Measurements from ENCODE around the gene QRSL1.
"Not testable (repeated sequence)": the region's sequence is repeated elsewhere in the genome, so short reads cannot be mapped to it uniquely, and the experiment has no call there.

Gene QRSL1, protein sequence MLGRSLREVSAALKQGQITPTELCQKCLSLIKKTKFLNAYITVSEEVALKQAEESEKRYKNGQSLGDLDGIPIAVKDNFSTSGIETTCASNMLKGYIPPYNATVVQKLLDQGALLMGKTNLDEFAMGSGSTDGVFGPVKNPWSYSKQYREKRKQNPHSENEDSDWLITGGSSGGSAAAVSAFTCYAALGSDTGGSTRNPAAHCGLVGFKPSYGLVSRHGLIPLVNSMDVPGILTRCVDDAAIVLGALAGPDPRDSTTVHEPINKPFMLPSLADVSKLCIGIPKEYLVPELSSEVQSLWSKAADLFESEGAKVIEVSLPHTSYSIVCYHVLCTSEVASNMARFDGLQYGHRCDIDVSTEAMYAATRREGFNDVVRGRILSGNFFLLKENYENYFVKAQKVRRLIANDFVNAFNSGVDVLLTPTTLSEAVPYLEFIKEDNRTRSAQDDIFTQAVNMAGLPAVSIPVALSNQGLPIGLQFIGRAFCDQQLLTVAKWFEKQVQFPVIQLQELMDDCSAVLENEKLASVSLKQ

DNA sequence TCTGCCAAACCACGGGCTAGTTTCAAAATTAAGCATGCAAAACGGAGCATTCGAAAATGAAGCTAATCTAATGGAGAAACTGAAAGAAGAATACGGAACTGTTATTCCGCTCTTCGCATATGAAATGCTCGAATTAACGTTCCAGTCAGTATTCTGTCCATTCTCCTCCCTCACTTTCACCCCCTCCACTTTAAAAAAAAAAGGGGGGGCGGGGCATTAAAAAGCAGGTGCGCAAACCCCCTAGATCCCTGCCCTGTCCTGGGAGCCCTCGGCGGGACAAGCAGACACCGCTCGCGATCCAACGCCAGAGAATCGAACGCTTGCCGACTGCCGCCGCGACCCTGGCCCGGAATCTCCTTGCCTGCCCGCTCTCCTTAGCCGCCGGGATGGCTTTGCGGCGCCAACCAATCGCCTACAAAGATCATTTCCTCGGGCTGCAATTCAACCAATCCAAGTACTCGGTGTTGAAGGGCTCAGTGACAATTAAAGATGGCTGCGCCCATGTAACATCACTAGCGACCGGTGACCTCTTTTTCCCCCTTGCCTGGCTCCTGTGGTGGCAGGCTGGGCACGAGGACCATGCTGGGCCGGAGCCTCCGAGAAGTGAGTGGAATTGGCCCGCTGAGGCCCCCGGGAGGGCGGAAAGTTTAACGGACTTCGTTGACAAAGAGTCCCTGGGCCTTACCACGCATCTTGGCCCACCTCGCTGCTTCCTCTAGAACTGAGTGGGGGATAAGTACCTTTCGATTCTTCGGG is at the start of gene QRSL1, which contains the start of gene RTN4IP1:
TSS of gene QRSL1 (plus strand) at position 476 of the 756 bp plus-strand sequence. CDS start at position 580, 104 bp downstream.
TSS of gene RTN4IP1 (minus strand) at position 396 of the 756 bp plus-strand sequence. CDS start 477 bp downstream, outside the sequence.
- DNase-seq: peak; percentile 71 to 84

DNA sequence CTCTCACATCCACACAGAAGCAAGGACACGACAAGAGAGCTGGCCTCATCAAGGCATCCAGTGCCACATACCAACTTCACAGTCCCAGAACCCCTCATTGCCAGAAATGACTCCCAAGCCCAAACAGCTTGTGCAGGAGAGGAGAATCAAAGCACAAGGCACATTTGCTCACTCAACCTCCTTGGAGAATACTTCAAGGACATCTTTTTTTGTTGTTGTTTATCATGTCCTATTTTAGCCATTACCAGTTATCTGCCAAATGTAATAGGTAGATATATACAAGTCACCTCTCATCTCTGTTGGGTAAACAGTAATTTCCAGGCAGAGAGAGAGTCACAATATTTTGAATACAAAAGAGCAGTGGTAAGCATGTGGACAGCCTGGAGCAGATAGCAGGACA is 47.9 kb upstream of the QRSL1 start:
- DNase-seq: no peak

DNA sequence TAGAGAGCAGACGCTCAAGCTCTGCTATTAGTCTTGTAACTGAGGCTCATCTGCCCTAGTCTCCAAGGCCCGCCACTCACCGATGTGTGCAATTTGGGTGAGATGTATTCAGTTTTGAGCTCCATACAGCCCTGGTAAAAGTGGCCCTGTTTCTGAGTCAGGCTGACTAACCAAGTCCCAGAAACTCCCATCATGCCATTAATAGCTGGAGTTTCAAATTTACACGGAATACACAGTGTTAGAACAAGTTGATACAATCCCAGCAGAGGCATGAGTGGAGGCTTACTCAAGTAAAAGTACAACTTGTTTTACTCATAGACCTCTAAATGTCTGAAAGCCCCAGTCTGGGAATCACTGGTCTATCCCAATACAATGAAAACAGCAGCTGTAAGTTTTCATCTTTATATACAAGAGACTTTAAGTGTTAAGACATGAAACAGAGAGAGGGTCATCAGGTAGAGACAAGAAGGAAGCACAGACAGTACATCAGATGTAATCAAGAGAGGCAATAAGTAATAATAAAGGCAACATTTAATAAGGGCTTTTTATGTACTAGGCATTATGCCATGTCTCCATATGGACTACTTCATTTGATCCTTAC is 42.5 kb upstream of the QRSL1 start:
- no peak for DNase-seq

DNA sequence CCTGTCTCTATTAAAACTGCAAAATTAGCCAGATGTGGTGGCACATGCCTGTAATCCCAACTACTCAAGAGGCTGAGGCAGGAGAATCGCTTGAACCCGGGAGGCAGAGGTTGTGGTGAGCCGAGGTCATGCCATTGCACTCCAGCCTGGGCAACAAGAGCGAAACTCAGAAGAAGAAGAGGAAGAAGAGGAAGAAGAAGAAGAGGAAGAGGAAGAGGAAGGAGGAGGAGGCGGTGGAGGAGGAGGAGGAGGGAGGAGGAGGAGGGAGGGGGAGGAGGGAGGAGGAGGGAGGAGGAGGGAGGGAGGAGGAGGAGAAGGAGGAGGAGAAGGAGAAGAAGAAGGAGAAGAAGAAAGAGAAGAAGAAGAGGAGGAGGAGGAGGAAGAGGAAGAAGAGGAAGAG is 40.4 kb upstream of the QRSL1 start:
- DNase-seq: not testable (repeated sequence)

DNA sequence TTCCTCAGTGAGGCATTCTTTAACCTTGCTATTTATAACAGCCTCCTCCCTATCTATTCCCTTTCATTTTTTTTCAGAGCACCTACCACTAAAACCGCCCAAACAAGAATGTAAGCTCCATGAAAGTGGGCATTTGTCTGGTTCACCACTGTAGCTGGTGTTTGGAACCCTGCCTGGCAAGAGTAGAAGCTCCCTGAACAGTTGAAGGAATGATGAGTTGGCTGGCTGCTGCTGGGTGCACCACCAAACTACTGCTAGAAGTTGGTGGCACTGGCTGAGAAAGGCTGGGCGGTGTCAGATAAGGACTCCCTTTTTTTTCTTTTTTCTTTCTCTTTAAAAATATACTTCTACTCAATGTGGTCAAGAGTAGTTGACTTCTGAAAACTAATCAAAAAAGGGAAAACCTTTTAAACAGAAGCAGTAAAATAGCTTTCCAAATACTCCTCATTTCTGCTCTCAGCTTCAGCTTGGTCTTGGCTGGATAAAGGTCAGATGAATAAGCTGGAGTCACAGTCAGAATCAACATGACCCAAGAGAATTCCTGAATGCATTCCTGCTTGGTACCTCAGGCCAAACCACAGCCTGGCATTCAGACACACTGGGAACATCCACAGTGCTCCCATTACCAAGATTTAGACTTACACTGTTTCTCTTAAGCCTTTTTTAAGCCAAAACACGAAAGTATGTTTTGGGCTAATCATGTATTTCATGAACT is 38.1 kb upstream of the QRSL1 start:
- DNase-seq: no peak

DNA sequence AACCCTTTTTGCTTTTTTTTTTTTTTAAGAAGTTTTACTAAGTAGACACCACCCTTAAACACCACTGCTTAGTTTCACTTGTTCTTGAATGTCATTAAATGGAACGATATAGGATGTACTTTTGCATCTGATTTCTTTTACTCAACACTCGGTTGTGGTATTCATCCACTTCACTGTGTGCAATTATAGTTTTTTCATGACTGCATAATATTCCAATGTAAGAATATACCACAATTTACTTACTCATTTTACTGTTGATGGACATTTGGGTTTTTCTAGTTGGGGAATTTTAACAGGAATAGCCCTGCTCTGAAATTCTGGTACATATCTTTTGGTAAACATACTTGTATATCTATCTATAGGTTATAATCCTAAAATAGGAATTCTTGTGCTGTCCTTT is 29.9 kb upstream of the QRSL1 start:
- DNase-seq: no peak

DNA sequence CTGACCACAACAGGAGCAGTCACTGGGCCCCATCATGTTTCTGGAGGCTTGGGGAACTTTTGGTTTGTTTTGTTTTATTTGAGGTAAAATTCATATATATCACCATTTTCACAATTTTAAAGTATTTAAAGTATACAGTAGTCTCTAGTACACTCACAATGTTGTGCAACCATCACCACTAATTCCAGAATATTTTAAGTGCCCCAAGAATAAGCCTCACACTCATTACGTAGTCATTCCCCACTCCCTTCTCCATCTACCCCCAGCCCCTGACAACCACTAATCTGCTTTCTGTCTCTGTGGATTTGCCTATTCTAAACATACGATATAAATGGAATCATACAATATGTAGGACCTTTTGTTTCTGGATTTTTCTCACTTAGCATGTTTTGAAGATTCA is 29.0 kb upstream of the QRSL1 start:
- no peak for DNase-seq

DNA sequence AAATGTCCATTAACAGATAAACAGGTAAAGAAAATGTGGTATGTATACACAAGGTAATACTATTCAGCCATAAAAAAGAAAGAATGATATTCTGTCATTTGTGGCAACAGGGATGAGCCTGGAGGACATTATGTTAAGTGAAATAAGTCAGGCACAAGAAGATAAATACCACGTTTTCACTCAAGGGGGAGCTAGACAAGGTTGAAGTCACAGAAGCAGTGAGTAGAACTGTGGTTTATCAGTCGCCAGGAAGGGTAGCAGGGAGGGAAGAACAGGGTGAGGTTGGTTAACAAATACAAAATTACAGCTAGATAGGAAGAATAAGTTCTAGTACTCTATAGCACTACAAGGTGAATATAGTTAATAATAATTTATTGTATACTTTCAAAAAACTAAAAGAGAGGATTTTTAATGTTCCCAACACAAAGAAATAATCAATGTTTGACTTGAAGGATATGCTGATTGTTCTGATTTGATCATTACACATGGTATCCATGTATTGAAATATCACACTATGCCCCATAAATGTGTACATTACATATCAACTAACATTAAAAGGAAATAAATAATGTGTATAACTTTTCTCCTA is 21.2 kb upstream of the QRSL1 start:
- DNase-seq: no peak

DNA sequence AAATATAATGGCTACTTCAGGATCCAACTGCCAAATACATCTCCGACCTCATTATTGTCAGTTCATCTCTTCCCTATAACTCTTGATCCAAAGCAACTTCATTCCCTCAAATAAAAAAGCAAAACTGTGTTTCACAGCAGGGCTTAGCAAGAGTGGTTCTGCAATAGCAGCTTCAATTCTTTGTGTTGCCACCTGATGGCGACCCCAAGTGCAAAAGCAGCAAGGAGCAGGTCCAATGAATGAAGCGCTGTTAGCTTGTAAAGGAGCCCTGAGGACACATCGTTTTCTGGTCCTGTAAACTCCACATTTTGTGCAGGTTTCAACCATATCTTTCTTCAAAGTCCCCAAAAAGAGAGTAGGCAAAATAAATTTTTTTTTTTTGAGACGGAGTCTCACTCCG is 19.7 kb upstream of the QRSL1 start:
- no peak for DNase-seq

DNA sequence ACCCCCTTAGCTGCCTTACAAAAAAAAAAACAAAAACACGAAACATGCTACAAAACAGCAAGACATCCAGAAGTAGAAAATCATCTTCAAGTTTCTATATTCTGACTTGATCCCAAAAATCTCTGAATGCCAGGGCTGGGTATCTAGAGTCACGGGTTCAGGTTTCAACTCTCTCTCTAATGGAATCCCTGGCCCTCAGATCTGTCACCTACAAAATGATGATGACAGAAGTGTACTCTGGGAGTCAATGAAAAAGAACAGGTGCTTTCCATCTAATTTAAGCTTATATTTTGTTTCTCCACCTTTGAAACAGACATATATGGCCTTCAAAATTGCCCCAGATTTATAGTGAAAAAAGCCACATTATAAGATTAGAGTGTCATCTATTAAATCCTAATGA is 18.3 kb upstream of the QRSL1 start:
- DNase-seq: no peak

DNA sequence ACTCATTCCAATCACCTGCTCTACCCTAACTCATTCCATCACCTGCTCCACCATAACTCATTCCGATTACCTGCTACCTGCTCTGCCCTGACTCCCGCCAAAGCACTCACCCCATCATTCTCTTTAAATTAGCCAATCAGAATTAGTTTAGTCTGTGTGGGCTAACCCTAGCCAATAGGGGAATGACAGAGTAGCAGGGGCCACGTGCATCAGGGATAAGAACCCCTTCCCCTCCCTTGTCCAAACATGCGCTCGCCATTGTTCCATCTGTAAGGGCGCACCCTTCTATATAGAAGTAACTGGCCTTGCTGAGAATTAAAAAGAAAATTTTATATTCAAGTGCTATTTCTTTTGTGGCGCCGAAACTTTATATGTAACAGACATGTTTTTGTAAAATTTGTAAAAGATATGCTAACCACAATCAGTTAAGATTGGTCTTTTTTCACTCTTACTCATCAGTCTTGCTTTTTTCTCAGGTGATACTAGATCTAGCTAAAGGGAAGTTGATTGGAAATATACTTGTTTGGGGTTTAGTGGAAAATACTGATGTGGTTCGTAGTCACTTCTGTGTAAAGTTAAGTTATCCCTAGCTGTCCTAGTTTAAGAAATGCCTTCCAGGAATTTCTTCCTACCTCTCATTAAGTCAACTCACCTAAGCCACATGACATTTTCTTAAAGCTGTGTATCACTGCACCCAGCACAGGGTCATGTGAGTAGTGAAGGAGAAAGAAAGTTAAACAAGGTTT is 16.5 kb upstream of the QRSL1 start:
- DNase-seq: no peak

DNA sequence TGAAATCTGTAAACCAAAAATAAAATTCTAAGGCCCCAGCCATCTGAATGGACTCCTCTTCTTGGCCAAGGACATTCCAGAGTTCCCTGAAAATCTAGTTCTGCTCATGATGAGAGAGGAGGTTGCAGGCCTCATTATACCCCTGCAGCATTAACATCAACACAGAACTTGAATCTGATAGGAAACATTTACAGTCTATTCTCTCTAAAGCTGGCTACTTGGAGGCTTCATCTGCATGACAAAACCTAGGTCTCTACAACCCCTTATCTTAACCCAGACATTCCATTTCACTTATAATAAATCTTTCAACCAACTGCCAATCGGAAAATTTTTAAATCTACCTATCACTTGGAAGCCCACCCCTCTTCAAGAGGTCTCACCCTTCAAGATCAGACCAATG is 15.8 kb upstream of the QRSL1 start:
- DNase-seq: no peak

DNA sequence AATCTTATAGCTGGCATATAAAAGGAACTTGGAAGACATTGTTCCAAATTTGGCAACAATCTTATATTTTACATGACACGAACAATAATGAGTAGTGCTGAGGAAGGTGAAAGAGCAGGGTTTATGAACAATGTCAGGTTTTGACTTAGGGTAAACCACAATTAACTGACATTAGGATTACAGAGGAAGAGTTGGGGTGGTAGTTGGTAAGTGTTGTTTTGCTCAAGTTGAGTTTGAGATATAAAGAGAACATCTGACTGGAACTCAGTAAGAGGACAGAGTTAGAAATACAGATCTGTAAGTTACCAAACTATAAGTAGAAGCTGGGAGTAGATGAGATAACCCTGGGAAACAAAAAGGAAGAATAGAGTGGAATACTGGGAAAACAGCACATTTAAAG is 15.2 kb upstream of the QRSL1 start:
- no peak for DNase-seq

DNA sequence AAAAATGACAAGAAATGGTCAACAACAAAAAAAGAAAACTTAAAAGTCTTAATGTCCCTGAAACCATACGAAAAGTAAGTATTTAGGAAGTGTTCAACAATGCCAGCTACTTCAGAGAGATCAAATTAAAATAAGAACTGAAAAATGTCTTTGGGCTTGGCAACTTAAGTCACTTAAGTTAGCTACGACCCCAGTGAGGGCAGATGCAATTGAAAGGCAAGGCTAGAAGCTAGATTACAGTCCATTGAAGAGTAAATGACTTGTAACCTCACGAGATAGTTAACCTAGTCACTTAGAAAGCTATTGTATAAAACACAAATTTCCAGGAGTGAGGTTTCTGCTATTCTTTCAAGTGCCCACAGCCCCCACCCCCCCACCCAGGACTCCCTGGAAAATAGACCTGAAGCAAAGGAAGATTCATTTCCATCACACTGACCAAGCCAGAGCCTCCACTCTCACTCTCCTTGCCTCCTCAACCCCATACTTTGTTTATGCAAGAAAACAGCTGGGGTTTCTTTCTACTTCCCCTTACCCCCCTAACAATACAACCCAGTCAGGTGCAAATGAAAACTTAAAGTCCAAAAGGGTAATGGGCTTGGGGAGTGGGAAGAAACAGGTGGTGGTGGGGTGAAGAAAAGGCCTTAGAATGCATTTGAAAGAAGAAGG is 14.7 kb upstream of the QRSL1 start:
- no peak for DNase-seq

DNA sequence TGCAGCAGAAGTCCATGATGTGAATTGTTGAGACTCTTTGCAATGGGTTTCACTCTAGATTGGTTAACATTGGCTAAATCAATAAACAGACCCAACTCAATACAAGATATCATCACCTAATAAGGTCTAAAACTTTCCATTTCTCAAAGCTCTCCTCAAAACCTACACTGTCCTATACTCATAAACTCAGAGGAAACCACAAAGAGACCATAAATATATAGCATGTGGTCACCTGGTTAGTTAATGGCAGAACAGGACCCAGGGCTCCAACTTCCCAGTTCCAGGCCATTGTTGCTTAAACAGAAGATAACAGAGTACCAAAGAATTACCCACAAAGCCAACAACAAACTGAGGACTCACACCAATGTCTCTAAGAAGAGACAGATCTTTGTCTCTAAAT is 12.1 kb upstream of the QRSL1 start:
- DNase-seq: no peak

DNA sequence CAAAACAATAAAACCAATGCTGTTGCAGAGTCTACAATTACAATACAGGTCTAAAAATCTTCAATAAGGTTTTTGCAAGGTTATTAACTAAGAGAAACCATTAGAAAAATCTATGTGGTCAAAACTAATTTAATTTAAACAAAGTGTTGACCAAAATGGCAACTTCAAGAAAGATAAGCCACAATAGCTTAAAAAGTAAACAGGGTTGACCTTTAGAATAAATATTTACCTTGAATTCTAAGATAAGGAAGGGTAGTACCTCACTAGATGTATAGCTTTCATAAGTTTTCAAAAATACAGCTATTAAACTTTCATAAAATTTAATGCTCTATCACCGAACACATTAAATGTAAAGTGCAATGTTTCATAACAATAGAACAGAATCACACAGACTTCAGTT is 11.5 kb upstream of the QRSL1 start:
- DNase-seq: no peak

DNA sequence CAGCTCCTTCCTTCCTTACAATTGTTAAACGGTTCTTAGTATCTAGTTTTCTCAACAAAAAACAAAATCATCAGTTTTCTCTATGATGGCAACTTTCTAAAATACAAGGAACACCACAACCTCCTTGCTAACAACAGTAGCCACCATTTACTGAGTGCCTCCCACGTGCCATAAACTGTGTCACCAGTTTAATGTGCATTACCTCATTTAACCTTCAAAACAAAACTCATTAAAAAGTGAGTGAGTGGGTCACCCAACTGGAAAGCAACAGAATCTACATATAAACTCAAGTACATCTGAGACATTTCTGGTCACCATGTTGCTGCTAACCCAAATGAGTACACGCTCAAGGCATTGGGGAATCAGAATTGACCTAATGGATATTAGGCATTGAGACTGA is 11.1 kb upstream of the QRSL1 start:
- no peak for DNase-seq

DNA sequence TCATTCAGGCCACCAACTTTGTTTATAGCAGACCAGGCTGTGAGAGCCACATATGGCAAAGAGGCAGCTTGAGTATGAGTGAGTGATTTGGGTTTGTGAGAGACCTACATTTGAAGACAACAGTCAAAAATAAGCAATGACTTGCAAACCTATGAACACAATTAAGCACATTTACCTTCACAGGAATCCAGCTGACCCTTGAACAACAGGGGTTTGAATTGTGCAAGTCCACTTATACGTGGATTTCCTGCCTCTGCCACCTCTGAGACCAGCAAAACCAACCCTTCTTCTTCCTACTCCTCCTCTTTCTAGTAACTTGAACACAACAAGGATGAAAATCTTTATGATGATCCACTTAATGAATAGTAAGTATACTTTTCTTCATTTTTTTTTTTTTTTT is 10.2 kb upstream of the QRSL1 start:
- DNase-seq: no peak

DNA sequence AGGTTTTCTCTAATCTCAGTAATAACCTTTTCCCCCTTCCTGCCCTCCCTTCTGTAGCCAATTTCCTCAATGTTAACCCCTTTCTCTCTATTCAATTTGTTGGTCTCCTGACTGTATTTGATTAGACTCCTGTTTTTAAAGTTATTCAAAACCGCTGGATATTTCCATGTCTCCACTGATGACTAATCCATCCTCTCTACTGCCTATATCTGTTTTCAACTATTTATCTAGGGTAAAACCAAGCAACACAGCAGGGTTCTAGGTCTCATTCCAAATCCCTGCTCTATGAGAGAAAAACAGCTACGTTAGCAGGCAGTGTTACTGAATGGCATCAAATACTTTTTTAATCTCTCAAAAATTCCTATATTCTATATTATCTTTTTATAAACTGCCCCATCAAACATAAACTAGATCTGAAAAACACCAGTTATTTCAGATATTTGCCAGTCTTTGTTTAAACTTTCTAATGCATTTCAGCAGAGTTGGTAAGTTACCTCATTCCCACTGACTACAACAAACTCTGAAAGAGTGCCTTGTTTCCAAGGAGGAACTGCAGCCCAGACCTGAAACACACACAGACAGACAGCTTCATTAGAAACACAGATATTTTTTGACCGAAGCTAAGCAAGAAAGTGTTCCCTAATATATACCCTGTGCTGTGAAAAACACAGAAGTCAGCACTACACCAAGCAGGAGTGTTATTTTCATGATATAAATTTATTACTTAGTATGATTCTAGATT is 8.3 kb upstream of the QRSL1 start:
- DNase-seq: no peak

DNA sequence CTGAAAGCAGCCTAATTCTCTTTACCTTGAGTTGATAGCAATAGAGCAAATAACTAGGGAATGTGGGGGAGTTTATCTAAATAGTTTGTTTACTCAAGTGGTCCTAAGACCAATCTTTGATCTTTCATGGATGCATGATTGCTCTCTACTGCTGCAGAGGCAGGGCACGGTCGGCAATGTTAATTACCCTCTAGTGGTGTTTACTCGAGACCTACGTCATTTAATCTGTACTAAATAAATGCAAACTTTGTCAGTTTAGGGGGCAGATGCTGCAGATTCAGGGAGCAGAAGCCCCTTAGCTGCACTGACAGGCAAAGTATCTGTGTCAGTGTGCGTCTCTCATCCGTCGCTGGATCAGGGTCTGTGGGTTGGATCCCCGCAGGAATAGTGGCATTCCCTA is 7.0 kb upstream of the QRSL1 start:
- no peak for DNase-seq

All from stimulated activated CD4-positive, alpha-beta T cell treated with anti-CD3 and anti-CD28 coated beads, Interleukin-4, amount 100 ng/mL, for 4 hours (primary cell).